ENCODE results near the gene SLC11A2. TPM values are rescaled to one million over a fixed set of nuclear protein-coding genes. Genes with fewer than 3 reads are reported as not detected.

The SLC11A2 gene
- total RNA-seq (2014; rRNA removed; shearing (Covaris generic)) (48.9 and 68.6 TPM in 2 replicates), polyA plus RNA-seq (2016; fragmentation: Nextera tagmentation; extraction: Ambion mirVana) (17.2 and 19.4 TPM in 2 replicates)
- long read RNA-seq, full-length matches to known transcripts: 5 of 11 reads
- long read RNA-seq, partial matches to known transcripts: 4 of 11 reads
- long read RNA-seq, other reads (novel, unspliced or antisense): 2 of 11 reads

DNA sequence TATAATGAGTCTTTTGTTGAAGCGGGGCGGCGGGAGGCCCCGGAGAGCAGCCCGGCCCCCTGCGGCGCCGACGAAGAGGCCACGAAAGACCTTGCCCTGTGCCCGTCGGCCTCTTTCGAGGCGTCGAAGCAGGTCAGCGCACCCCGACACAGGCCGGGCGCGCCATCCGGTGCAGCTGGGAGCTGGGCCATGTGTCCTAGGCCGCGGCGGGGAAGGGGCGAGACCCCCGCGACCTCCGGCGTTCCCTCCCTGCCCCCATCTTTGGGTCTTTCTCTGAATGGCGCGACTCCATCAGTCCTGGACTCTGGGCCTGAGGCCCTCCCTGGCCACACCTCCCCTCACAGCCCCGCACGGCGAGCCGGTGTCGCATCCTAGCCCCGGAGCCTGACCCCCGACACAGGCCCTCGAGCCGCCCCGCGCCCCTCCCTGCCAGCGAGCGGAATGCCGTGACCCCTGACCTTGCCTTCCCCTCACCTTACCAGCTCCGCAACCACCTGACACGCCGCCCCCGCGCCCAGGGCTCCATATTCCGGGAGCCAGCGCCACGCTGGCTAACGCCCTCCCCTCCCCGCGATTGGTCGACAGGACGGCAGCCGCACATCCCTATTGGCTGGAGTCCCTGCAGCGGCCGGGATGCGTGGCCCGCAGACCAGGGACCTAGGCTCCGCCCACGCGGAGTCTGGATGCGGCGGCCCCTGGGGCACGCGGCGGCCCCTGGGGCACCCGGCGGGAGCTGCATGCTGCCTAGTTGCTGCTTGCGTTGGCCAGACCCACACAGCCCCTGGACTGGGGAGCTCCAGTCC, at the start of gene SLC11A2:
SLC11A2 (minus strand) TSS at position 549 of the 803 bp plus-strand sequence. CDS start 15,656 bp downstream, outside the sequence.
- peak; percentile 90 for ATAC-seq
- H3K4me3 ChIP-seq: peak within 1 kb of the TSS; percentile 58
- DNase-seq (ENCODE audit: low spot score): peak; percentile 99
- peak within 1 kb of the TSS; percentile 78 for H3K4me2 ChIP-seq
- peak within 1 kb of the TSS; percentile 98 for H3K27ac Mint-ChIP-seq
- 0 out of 2 replicates have a peak, but pooled peaks cover 3% of the 10 kb centered on the region for H4K20me1 ChIP-seq (replicated peaks; ENCODE audit: insufficient read depth)
- H3K27me3 ChIP-seq (ENCODE audit: insufficient read depth): no peaks in the 10 kb centered on the region
- H3K27me3 Mint-ChIP-seq (ENCODE audit: insufficient read depth, low read depth, poor library complexity): peaks cover 9% of the 10 kb centered on the region
- H3F3A ChIP-seq (replicated peaks; ENCODE audit: low read depth): peaks cover 5% of the 10 kb centered on the region; the same call in 1 of the 2 replicates
- peak within 1 kb of the TSS; percentile 94 for H3K27ac ChIP-seq (ENCODE audit: low read depth)
- no peak for TF ChIP-seq EZH2phosphoT487 (IDR thresholded peaks at IDR 0.05; ENCODE audit: unreplicated experiment)
- TF ChIP-seq CREB1 (CRISPR knock-in tag; IDR thresholded peaks at IDR 0.05; ENCODE audit: low read depth): peak; percentile 71; the same call in 1 of the 2 replicates
- no peak for TF ChIP-seq NANOG (IDR thresholded peaks at IDR 0.05; ENCODE audit: borderline replicate concordance)
- TF ChIP-seq, protein P1, sequence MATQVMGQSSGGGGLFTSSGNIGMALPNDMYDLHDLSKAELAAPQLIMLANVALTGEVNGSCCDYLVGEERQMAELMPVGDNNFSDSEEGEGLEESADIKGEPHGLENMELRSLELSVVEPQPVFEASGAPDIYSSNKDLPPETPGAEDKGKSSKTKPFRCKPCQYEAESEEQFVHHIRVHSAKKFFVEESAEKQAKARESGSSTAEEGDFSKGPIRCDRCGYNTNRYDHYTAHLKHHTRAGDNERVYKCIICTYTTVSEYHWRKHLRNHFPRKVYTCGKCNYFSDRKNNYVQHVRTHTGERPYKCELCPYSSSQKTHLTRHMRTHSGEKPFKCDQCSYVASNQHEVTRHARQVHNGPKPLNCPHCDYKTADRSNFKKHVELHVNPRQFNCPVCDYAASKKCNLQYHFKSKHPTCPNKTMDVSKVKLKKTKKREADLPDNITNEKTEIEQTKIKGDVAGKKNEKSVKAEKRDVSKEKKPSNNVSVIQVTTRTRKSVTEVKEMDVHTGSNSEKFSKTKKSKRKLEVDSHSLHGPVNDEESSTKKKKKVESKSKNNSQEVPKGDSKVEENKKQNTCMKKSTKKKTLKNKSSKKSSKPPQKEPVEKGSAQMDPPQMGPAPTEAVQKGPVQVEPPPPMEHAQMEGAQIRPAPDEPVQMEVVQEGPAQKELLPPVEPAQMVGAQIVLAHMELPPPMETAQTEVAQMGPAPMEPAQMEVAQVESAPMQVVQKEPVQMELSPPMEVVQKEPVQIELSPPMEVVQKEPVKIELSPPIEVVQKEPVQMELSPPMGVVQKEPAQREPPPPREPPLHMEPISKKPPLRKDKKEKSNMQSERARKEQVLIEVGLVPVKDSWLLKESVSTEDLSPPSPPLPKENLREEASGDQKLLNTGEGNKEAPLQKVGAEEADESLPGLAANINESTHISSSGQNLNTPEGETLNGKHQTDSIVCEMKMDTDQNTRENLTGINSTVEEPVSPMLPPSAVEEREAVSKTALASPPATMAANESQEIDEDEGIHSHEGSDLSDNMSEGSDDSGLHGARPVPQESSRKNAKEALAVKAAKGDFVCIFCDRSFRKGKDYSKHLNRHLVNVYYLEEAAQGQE (IDR thresholded peaks at IDR 0.05; ENCODE audit: unreplicated experiment): no peak
- no peak for TF ChIP-seq ZNF114 (CRISPR knock-in tag; IDR thresholded peaks at IDR 0.05)
- TF ChIP-seq STAT1 (IDR thresholded peaks at IDR 0.05; ENCODE audit: unreplicated experiment): no peak
- TF ChIP-seq JUNB (IDR thresholded peaks at IDR 0.05; ENCODE audit: unreplicated experiment): no peak
- no peak for TF ChIP-seq EZH2 (IDR thresholded peaks at IDR 0.05; ENCODE audit: low read depth, unreplicated experiment)
- TF ChIP-seq, protein P2, sequence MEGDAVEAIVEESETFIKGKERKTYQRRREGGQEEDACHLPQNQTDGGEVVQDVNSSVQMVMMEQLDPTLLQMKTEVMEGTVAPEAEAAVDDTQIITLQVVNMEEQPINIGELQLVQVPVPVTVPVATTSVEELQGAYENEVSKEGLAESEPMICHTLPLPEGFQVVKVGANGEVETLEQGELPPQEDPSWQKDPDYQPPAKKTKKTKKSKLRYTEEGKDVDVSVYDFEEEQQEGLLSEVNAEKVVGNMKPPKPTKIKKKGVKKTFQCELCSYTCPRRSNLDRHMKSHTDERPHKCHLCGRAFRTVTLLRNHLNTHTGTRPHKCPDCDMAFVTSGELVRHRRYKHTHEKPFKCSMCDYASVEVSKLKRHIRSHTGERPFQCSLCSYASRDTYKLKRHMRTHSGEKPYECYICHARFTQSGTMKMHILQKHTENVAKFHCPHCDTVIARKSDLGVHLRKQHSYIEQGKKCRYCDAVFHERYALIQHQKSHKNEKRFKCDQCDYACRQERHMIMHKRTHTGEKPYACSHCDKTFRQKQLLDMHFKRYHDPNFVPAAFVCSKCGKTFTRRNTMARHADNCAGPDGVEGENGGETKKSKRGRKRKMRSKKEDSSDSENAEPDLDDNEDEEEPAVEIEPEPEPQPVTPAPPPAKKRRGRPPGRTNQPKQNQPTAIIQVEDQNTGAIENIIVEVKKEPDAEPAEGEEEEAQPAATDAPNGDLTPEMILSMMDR (conservative IDR thresholded peaks at IDR 0.05; ENCODE audit: low read depth in 2 of 2): no peak
- TF ChIP-seq POLR2AphosphoS5 (IDR thresholded peaks at IDR 0.05; ENCODE audit: low read depth): peak; percentile 84
- TF ChIP-seq ZNF331 (CRISPR knock-in tag; IDR thresholded peaks at IDR 0.05; ENCODE audit: low read depth): no peak
- TF ChIP-seq, protein P3, sequence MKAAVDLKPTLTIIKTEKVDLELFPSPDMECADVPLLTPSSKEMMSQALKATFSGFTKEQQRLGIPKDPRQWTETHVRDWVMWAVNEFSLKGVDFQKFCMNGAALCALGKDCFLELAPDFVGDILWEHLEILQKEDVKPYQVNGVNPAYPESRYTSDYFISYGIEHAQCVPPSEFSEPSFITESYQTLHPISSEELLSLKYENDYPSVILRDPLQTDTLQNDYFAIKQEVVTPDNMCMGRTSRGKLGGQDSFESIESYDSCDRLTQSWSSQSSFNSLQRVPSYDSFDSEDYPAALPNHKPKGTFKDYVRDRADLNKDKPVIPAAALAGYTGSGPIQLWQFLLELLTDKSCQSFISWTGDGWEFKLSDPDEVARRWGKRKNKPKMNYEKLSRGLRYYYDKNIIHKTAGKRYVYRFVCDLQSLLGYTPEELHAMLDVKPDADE (IDR thresholded peaks at IDR 0.05): no peak; the same call in 1 of the 2 replicates
- TF ChIP-seq, protein P4, sequence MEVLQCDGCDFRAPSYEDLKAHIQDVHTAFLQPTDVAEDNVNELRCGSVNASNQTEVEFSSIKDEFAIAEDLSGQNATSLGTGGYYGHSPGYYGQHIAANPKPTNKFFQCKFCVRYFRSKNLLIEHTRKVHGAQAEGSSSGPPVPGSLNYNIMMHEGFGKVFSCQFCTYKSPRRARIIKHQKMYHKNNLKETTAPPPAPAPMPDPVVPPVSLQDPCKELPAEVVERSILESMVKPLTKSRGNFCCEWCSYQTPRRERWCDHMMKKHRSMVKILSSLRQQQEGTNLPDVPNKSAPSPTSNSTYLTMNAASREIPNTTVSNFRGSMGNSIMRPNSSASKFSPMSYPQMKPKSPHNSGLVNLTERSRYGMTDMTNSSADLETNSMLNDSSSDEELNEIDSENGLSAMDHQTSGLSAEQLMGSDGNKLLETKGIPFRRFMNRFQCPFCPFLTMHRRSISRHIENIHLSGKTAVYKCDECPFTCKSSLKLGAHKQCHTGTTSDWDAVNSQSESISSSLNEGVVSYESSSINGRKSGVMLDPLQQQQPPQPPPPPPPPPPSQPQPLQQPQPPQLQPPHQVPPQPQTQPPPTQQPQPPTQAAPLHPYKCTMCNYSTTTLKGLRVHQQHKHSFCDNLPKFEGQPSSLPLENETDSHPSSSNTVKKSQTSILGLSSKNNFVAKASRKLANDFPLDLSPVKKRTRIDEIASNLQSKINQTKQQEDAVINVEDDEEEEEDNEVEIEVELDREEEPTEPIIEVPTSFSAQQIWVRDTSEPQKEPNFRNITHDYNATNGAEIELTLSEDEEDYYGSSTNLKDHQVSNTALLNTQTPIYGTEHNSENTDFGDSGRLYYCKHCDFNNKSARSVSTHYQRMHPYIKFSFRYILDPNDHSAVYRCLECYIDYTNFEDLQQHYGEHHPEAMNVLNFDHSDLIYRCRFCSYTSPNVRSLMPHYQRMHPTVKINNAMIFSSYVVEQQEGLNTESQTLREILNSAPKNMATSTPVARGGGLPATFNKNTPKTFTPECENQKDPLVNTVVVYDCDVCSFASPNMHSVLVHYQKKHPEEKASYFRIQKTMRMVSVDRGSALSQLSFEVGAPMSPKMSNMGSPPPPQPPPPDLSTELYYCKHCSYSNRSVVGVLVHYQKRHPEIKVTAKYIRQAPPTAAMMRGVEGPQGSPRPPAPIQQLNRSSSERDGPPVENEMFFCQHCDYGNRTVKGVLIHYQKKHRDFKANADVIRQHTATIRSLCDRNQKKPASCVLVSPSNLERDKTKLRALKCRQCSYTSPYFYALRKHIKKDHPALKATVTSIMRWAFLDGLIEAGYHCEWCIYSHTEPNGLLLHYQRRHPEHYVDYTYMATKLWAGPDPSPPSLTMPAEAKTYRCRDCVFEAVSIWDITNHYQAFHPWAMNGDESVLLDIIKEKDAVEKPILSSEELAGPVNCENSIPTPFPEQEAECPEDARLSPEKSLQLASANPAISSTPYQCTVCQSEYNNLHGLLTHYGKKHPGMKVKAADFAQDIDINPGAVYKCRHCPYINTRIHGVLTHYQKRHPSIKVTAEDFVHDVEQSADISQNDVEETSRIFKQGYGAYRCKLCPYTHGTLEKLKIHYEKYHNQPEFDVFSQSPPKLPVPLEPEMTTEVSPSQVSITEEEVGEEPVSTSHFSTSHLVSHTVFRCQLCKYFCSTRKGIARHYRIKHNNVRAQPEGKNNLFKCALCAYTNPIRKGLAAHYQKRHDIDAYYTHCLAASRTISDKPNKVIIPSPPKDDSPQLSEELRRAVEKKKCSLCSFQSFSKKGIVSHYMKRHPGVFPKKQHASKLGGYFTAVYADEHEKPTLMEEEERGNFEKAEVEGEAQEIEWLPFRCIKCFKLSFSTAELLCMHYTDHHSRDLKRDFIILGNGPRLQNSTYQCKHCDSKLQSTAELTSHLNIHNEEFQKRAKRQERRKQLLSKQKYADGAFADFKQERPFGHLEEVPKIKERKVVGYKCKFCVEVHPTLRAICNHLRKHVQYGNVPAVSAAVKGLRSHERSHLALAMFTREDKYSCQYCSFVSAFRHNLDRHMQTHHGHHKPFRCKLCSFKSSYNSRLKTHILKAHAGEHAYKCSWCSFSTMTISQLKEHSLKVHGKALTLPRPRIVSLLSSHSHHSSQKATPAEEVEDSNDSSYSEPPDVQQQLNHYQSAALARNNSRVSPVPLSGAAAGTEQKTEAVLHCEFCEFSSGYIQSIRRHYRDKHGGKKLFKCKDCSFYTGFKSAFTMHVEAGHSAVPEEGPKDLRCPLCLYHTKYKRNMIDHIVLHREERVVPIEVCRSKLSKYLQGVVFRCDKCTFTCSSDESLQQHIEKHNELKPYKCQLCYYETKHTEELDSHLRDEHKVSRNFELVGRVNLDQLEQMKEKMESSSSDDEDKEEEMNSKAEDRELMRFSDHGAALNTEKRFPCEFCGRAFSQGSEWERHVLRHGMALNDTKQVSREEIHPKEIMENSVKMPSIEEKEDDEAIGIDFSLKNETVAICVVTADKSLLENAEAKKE (CRISPR knock-in tag; IDR thresholded peaks at IDR 0.05): no peak
- peaks cover 32% of the 10 kb centered on the region for H3K4me1 ChIP-seq (ENCODE audit: insufficient read depth)
- peak within 1 kb of the TSS; percentile 86 for H3K4me3 Mint-ChIP-seq
- H3K36me3 Mint-ChIP-seq (ENCODE audit: low read depth): no peaks in the 10 kb centered on the region
- H3K9me2 ChIP-seq (ENCODE audit: insufficient read depth): no peaks in the 10 kb centered on the region
- H3K9me3 Mint-ChIP-seq: no peaks in the 10 kb centered on the region
- H3K4me1 Mint-ChIP-seq: peaks cover 36% of the 10 kb centered on the region
- no peaks in the 10 kb centered on the region for H3K36me3 ChIP-seq (ENCODE audit: insufficient read depth)
- peak within 1 kb of the TSS; percentile 72 for H2AFZ ChIP-seq
- H3K79me2 ChIP-seq (replicated peaks; ENCODE audit: insufficient read depth): peaks cover 45% of the 10 kb centered on the region

All from GM23338 (cell line).